OCI-LY1 (cell line): ENCODE data around the gene BMI1.

ENCODE experiments used
- H2AFZ ChIP-seq: fragments of 200-600 bp; sonication (generic), shearing (Covaris generic); 2 replicates; pipeline ENCODE4 v1.6.0; 2014; ENCODE audit warnings: antibody characterized with exemption, mild to moderate bottlenecking, low read length
- H3F3A ChIP-seq: fragments of 200-600 bp; sonication (generic), shearing (Covaris generic); 2 replicates; pipeline ENCODE4 v1.6.0; 2014; ENCODE audit warnings: mild to moderate bottlenecking, antibody characterized with exemption, low read length, moderate library complexity; ENCODE audit not compliant: insufficient read depth
- H3K27ac ChIP-seq: fragments of 200-600 bp; sonication (generic); 2 replicates; pipeline ENCODE4 v1.5.1; 2014; ENCODE audit warnings: low read length, mixed run types, mild to moderate bottlenecking, low read depth; ENCODE audit not compliant: poor library complexity, severe bottlenecking
- H3K27me3 ChIP-seq: fragments of 200-600 bp; sonication (generic); 2 replicates; pipeline ENCODE4 v1.6.0; 2014; ENCODE audit warnings: antibody characterized with exemption, mild to moderate bottlenecking, low read length, moderate library complexity; ENCODE audit not compliant: insufficient read depth
- H3K36me3 ChIP-seq: fragments of 200-600 bp; sonication (generic); 2 replicates; pipeline ENCODE4 v1.6.1; 2014; ENCODE audit warnings: mild to moderate bottlenecking, antibody characterized with exemption, low read length, moderate library complexity, mixed read lengths; ENCODE audit not compliant: insufficient read depth
- H3K4me1 ChIP-seq: fragments of 200-600 bp; sonication (generic); 2 replicates; pipeline ENCODE4 v1.5.1; 2014; ENCODE audit warnings: mild to moderate bottlenecking, low read length, moderate library complexity; ENCODE audit not compliant: insufficient read depth, severe bottlenecking
- H3K4me2 ChIP-seq: fragments of 200-600 bp; sonication (generic), shearing (Covaris generic); 2 replicates; pipeline ENCODE4 v1.6.1; 2014; ENCODE audit warnings: low read length
- H3K4me3 ChIP-seq: fragments of 200-600 bp; sonication (generic); 2 replicates; pipeline ENCODE4 v1.5.1; 2014; ENCODE audit warnings: low read length, low read depth, mild to moderate bottlenecking, mixed read lengths; ENCODE audit not compliant: poor library complexity, severe bottlenecking
- H3K79me2 ChIP-seq: fragments of 200-600 bp; shearing (Covaris generic); 2 replicates; pipeline ENCODE4 v1.6.1; 2016; ENCODE audit warnings: mixed run types, low read length, mixed read lengths; ENCODE audit not compliant: insufficient read depth
- H3K9ac ChIP-seq: fragments of 200-600 bp; sonication (generic), shearing (Covaris generic); 2 replicates; pipeline ENCODE4 v1.6.1; 2014; ENCODE audit warnings: mild to moderate bottlenecking, low read length, mixed read lengths
- H3K9me2 ChIP-seq: fragments of 200-600 bp; sonication (generic), shearing (Covaris generic); 2 replicates; pipeline ENCODE4 v1.6.1; 2014; ENCODE audit warnings: low read depth, mild to moderate bottlenecking, low read length, mixed read lengths
- H3K9me3 ChIP-seq: fragments of 200-600 bp; shearing (Covaris generic); 2 replicates; pipeline ENCODE4 v1.6.1; 2014; ENCODE audit warnings: low read length, mixed read lengths
- H4K20me1 ChIP-seq: fragments of 200-600 bp; sonication (generic), shearing (Covaris generic); 2 replicates; pipeline ENCODE4 v1.6.0; 2016; ENCODE audit warnings: mild to moderate bottlenecking, low read length; ENCODE audit not compliant: insufficient read depth
- EZH2 ChIP-seq: fragments of 200-600 bp; sonication (generic), shearing (Covaris generic); IDR thresholded peaks from 2 replicates; pipeline ENCODE4 v1.8.0; 2017; ENCODE audit warnings: borderline replicate concordance, mixed run types, mild to moderate bottlenecking, antibody characterized with exemption, low read length, moderate library complexity, mixed read lengths
- TF ChIP-seq, protein P1 (sequence below): fragments of 200-600 bp; sonication (generic), shearing (Covaris generic); IDR thresholded peaks from 2 replicates; pipeline ENCODE4 v1.5.1; 2017; ENCODE audit warnings: mild to moderate bottlenecking, antibody characterized with exemption, low read length, moderate library complexity, mixed read lengths

Gene BMI1

GRCh38 chr10:22321924-22322640, 1.2 kb downstream of the BMI1 start:
- Histone ChIP-seq H3K9ac (peak overlapping the region; percentile 77), H2AFZ (no peak overlapping the region), H3K4me2 (peak overlapping the region; percentile 89), H4K20me1 (peaks cover 3% of the 10 kb centered on the region), H3K79me2 (no peaks in the 10 kb centered on the region), H3K4me3 (peak overlapping the region; percentile 81), H3K27me3 (peaks cover 3% of the 10 kb centered on the region; the same call in 1 of the 2 replicates), H3K9me3 (no peaks in the 10 kb centered on the region), H3F3A (no peaks in the 10 kb centered on the region), H3K27ac (no peak overlapping the region), H3K36me3 (peaks cover 6% of the 10 kb centered on the region; the same call in 1 of the 2 replicates), H3K9me2 (no peaks in the 10 kb centered on the region), H3K4me1 (peaks cover 55% of the 10 kb centered on the region)
- peak; percentile 100 for TF ChIP-seq EZH2
- TF ChIP-seq, protein P1, sequence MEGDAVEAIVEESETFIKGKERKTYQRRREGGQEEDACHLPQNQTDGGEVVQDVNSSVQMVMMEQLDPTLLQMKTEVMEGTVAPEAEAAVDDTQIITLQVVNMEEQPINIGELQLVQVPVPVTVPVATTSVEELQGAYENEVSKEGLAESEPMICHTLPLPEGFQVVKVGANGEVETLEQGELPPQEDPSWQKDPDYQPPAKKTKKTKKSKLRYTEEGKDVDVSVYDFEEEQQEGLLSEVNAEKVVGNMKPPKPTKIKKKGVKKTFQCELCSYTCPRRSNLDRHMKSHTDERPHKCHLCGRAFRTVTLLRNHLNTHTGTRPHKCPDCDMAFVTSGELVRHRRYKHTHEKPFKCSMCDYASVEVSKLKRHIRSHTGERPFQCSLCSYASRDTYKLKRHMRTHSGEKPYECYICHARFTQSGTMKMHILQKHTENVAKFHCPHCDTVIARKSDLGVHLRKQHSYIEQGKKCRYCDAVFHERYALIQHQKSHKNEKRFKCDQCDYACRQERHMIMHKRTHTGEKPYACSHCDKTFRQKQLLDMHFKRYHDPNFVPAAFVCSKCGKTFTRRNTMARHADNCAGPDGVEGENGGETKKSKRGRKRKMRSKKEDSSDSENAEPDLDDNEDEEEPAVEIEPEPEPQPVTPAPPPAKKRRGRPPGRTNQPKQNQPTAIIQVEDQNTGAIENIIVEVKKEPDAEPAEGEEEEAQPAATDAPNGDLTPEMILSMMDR: no peak

- Histone ChIP-seq H3K4me1 (peaks cover 48% of the 10 kb centered on the region), H3K36me3 (peaks cover 6% of the 10 kb centered on the region; the same call in 1 of the 2 replicates), H3K9me2 (no peaks in the 10 kb centered on the region), H2AFZ (no peak overlapping the region), H3K27me3 (peaks cover 3% of the 10 kb centered on the region; the same call in 1 of the 2 replicates), H3K4me3 (peak overlapping the region; percentile 81), H3K4me2 (peak overlapping the region; percentile 89), H3K27ac (no peak overlapping the region), H3F3A (no peaks in the 10 kb centered on the region), H4K20me1 (peaks cover 3% of the 10 kb centered on the region), H3K9me3 (no peaks in the 10 kb centered on the region), H3K9ac (peak overlapping the region; percentile 77; the same call in 1 of the 2 replicates), H3K79me2 (no peaks in the 10 kb centered on the region)
- TF ChIP-seq EZH2: no peak
- TF ChIP-seq, protein P1: no peak
Observed at GRCh38 chr10:22322641-22323160, 1.8 kb downstream of the BMI1 start.

GRCh38 chr10:22323538-22324305, 2.8 kb downstream of the BMI1 start:
- TF ChIP-seq, protein P1: no peak
- TF ChIP-seq EZH2: no peak
- peaks cover 3% of the 10 kb centered on the region for H4K20me1 ChIP-seq
- no peaks in the 10 kb centered on the region for H3K9me3 ChIP-seq
- peaks cover 3% of the 10 kb centered on the region; the same call in 1 of the 2 replicates for H3K27me3 ChIP-seq
- no peak overlapping the region for H3K4me3 ChIP-seq
- no peak overlapping the region for H2AFZ ChIP-seq
- no peaks in the 10 kb centered on the region for H3F3A ChIP-seq
- H3K79me2 ChIP-seq: no peaks in the 10 kb centered on the region
- no peaks in the 10 kb centered on the region for H3K9me2 ChIP-seq
- peaks cover 4% of the 10 kb centered on the region; the same call in 1 of the 2 replicates for H3K36me3 ChIP-seq
- H3K27ac ChIP-seq: no peak overlapping the region
- H3K4me1 ChIP-seq: peaks cover 43% of the 10 kb centered on the region
- H3K9ac ChIP-seq: no peak overlapping the region
- peak overlapping the region; percentile 99; the same call in 1 of the 2 replicates for H3K4me2 ChIP-seq
